Ovary (tissue), 9 donors: ENCODE measurements around the gene AP2A2. TPM values are rescaled to one million over a fixed set of nuclear protein-coding genes. Genes with fewer than 3 reads are reported as not detected.

Experiments
- DNase-seq, 5 donors: peaks; one replicate each; pipeline ENCODE4 v3.0.0-alpha.2; 2019 to 2020
- H3K27ac ChIP-seq, 2 donors: fragments of 200-600 bp; one replicate each; pipeline versions ENCODE4 v1.5.1 to v1.8.0; 2019 to 2022
- H3K27me3 ChIP-seq: fragments of 200-600 bp; one replicate; pipeline ENCODE4 v1.8.0; 2022
- H3K36me3 ChIP-seq: fragments of 200-600 bp; sonication (generic); one replicate; pipeline ENCODE4 v1.5.1; 2019
- H3K4me1 ChIP-seq: one replicate; pipeline ENCODE4 v1.8.1; 2013; ENCODE audit warnings: mild to moderate bottlenecking, moderate library complexity; ENCODE audit not compliant: insufficient read depth
- H3K4me3 ChIP-seq: fragments of 200-600 bp; sonication (generic); one replicate; pipeline ENCODE4 v1.5.1; 2017
- H3K9me3 ChIP-seq, 2 donors: fragments of 200-600 bp in 1 of 2; sonication (generic) in 1 of 2; one replicate each; pipeline versions ENCODE4 v1.5.1 to v1.8.1; 2013 to 2019; ENCODE audit warnings: mild to moderate bottlenecking in 1 of 2, moderate library complexity in 1 of 2
- EP300 ChIP-seq: sonication (generic); formaldehyde crosslinking; IDR thresholded peaks from one replicate; pipeline ENCODE4 v1.6.1; 2017; ENCODE audit warnings: antibody characterized with exemption
- POLR2A ChIP-seq: fragments of 450-650 bp; IDR thresholded peaks from one replicate; pipeline ENCODE4 v1.6.1; 2017; ENCODE audit warnings: antibody characterized with exemption, mild to moderate bottlenecking, moderate library complexity
- WGBS, 3 donors: extraction: QIAGEN DNeasy Blood & Tissue Kit in 1 of 3; methylation state at CpG; one replicate each; pipeline versions ENCODE4 v1.1.5 to v1.1.7; 2013 to 2017; 5-methylcytosine and 5-hydroxymethylcytosine counted together
- intact Hi-C, 4 donors: fragments of 100-400 bp; cut with DNase I; formaldehyde crosslinking; loops; one replicate each; pipeline versions ENCODE4 v1.11.0 to v1.15.1; 2022 to 2023
- polyA plus RNA-seq, 2 donors: library from polyadenylated mRNA; stranded (reverse); fragments of 200-250 nt in 1 of 2; fragments of 350-450 nt in 1 of 2; fragmentation: Illumina TruSeq in 1 of 2; extraction: RNeasy Lipid Tissue Mini Kit (QIAGEN cat#74804) in 1 of 2; gene quantifications; one replicate each; pipeline ENCODE4 v1.2.3, GENCODE V29; 2013 to 2014
- total RNA-seq, 7 donors: library from RNA; depleted of rRNA in 2 of 7; stranded (reverse); fragments of >200 nt in 2 of 7; fragmentation: NEBNext Ultra II Directional in 3 of 7; extraction: Animal tissue kit (Norgen Biotek cat#: 25700) in 3 of 7; gene quantifications; one replicate each; pipeline versions ENCODE4 v1.1.0 to v1.2.4, GENCODE V29; 2016 to 2023
- TF ChIP-seq, protein P1 (sequence below), 3 donors: fragments of 450-650 bp in 2 of 3; fragments of 200-600 bp in 1 of 3; IDR thresholded peaks; one replicate each; pipeline versions ENCODE4 v1.5.1 to v1.8.0; 2016 to 2022; ENCODE audit warnings: antibody characterized with exemption in 3 of 3, mild to moderate bottlenecking in 1 of 3
- donor health status: DM: no; HTN: no; CAD: no; lungs with moderate emphysema.
- donor health status: DM: no; HTN: no; CAD: no.
- donor health status: Bipolar disorder and iron deficiency.
- donor health status: DM: yes; HTN: yes; CAD: no.
- donor health status: DM: no; HTN: no; CAD: no.
- donor health status: DM: yes; HTN: yes; CAD: no.

AP2A2 gene
- total and polyA plus RNA-seq, 9 donors: 27.7 to 151 (median 54.0) TPM

DNA sequence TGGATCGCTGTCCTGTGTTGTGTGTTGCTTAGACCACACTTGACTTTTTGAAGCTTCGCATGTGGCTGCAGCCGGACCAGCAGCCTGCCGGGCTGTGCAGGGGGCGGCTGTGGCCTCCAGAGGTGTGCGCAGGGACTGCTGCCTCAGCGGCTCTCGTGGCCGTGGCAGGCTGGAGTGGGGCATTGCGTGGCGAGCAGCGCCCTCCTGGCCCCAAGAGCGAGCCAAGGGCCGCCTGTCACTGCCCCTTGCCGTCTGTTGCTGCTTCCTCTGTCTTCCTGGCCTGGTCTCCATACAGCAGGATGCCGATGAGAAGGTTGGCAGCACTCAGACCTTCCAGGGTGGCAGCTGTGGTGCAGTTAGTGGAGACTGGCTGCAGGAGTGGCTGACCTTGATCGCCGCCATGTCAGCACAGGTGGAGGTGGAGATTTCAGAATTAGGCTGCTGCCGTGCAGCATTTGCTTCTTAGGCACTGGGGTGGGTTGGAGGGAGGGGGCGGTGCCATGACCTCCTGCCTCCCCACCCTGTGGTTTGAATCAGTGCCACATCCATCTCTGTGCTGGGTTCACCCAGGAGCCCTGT is 76.8 kb downstream of the AP2A2 start:
- WGBS, 3 donors: 90 to 92% (median 91%) methylated on average over 20 of the region's 20 CpGs
- Histone ChIP-seq H3K4me3 (no peak overlapping the region), H3K9me3 (no peaks in the 10 kb centered on the region)

DNA sequence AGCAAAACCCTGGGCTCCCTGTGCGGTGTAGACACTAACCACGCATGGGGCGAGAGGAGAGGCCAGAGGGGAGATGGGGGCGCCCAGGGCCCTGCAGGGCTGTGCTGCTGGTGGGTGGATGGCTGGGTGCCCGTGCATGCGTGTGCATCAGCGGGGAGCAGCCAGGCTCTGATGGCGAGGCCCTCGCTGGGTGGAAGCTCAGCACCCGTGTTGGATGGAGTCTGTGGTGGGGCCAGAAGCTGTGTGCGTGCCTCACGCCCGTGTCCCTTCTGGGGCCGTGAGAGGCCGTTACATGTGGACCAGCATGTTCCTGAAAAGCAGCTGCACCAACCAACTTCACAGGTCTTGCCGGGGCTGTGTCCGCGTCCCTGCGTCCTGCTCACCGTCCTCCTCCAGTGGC is 77.5 kb downstream of the AP2A2 start:
- Histone ChIP-seq H3K4me1 (peaks cover 2% of the 10 kb centered on the region), H3K27me3 (no peaks in the 10 kb centered on the region), H3K36me3 (no peaks in the 10 kb centered on the region), H3K27ac (no peak overlapping the region), H3K4me3 (no peak overlapping the region), H3K9me3 (no peaks in the 10 kb centered on the region)
- intact Hi-C loops: loop anchor here in 1 of 4 donors (10.0 kb wide), 1 partner anchor 148 kb away; no protein-coding TSS in a partner anchor
- DNase-seq: no peak
- TF ChIP-seq EP300: no peak
- no peak for TF ChIP-seq POLR2A
- TF ChIP-seq, protein P1, sequence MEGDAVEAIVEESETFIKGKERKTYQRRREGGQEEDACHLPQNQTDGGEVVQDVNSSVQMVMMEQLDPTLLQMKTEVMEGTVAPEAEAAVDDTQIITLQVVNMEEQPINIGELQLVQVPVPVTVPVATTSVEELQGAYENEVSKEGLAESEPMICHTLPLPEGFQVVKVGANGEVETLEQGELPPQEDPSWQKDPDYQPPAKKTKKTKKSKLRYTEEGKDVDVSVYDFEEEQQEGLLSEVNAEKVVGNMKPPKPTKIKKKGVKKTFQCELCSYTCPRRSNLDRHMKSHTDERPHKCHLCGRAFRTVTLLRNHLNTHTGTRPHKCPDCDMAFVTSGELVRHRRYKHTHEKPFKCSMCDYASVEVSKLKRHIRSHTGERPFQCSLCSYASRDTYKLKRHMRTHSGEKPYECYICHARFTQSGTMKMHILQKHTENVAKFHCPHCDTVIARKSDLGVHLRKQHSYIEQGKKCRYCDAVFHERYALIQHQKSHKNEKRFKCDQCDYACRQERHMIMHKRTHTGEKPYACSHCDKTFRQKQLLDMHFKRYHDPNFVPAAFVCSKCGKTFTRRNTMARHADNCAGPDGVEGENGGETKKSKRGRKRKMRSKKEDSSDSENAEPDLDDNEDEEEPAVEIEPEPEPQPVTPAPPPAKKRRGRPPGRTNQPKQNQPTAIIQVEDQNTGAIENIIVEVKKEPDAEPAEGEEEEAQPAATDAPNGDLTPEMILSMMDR (IDR thresholded peaks at IDR 0.05): no peak
- WGBS, 3 donors: 87 to 91% (median 88%) methylated on average over 20 of the region's 20 CpGs

More for the DNA sequence above, 76.8 kb downstream of the AP2A2 start:
- no peak for DNase-seq
- H3K27me3 ChIP-seq: no peaks in the 10 kb centered on the region
- no peaks in the 10 kb centered on the region for H3K36me3 ChIP-seq
- intact Hi-C loops: loop anchor here in 1 of 4 donors (10.0 kb wide), 1 partner anchor 148 kb away; no protein-coding TSS in a partner anchor
- H3K4me1 ChIP-seq: peaks cover 2% of the 10 kb centered on the region
- TF ChIP-seq EP300 (no peak), POLR2A (no peak)
- TF ChIP-seq, protein P1 (IDR thresholded peaks at IDR 0.05): no peak
- H3K27ac ChIP-seq: no peak overlapping the region

DNA sequence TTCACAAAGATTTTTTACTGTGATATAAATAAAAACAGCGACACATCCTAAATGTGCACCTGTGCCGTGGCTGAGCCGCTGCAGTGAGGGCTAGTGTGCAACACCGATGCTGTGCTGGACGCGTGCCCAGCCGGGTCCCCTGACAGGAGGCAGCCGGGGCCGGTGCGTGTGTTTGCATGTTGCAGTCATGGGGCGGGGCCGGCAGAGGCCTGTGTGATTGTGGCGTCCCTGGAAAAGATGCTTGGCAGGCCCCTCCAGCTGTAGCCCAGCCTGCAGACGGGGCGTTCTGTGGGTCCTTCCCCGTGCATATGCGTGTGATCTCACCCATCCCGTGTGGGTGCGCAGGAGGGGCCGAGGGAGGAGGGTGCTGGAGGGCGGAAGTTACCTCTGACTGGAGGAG is 80.3 kb downstream of the AP2A2 start:
- H3K36me3 ChIP-seq: no peaks in the 10 kb centered on the region
- no peak overlapping the region for H3K4me3 ChIP-seq
- peak overlapping the region in 1 of 2 donors; percentile 12 for H3K27ac ChIP-seq
- H3K9me3 ChIP-seq: no peaks in the 10 kb centered on the region
- 21 to 41% (median 39%) methylated on average over 21 of the region's 21 CpGs for WGBS, 3 donors
- no peaks in the 10 kb centered on the region for H3K27me3 ChIP-seq
- intact Hi-C loops: loop anchor here in 1 of 4 donors (10.0 kb wide), 1 partner anchor 151 kb away; no protein-coding TSS in a partner anchor
- DNase-seq: peak; percentile 65 to 83 (median 74)
- no peak for TF ChIP-seq POLR2A
- H3K4me1 ChIP-seq: peaks cover 2% of the 10 kb centered on the region

DNA sequence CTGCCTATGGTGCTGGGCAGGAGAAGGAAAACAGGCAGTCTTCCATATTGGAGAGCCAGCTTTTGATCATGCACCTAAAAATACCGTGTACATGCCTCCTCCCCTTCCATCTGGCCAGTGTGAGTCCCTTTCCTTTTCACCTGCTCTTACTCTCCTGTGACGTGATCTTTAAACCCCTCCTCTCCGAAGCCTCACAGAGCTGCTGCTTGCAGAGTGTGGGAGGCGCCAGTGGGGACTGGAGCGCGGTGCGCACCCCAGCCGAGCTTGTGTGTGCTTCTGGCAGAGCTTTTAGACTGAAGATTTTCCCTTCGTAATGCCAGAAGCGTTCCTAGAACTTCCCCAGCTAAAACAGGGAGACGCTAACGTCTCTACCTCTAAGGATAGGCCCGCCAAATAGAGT is 81.1 kb downstream of the AP2A2 start:
- TF ChIP-seq, protein P1 (IDR thresholded peaks at IDR 0.05): no peak
- no peak for TF ChIP-seq EP300
- TF ChIP-seq POLR2A: no peak
- H3K4me3 ChIP-seq: no peak overlapping the region
- no peak overlapping the region for H3K27ac ChIP-seq
- DNase-seq: peak in 3 of 5 donors; percentile 26 to 63 (median 47)
- 33 to 36% (median 36%) methylated on average over 13 of the region's 13 CpGs for WGBS, 3 donors
- H3K27me3 ChIP-seq: no peaks in the 10 kb centered on the region
- intact Hi-C loops: loop anchor here in 1 of 4 donors (10.0 kb wide), 1 partner anchor 152 kb away; no protein-coding TSS in a partner anchor
- H3K36me3 ChIP-seq: no peaks in the 10 kb centered on the region
- H3K4me1 ChIP-seq: peaks cover 2% of the 10 kb centered on the region
- no peaks in the 10 kb centered on the region for H3K9me3 ChIP-seq

DNA sequence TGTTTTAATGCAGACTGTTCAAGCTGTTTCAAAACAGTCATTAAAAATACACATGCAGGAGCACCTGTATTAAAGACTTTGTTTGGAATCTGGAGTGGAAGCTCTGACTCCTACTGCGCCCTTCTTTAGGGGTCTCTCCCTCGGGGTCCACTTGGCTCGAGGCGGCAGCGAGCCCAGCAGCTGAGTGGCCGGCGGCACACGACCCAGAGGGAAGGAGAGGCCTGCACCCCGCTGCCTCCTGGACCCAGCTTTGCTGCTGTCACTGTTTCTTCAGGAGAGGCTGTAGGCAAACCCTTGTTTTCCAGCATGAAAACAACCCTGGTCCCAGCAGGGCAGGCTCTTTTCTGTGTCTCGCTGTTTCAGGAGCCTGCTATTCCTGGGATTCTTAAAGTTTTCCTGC is 81.6 kb downstream of the AP2A2 start:
- intact Hi-C loops: loop anchor here in 1 of 4 donors (10.0 kb wide), 1 partner anchor 152 kb away; no protein-coding TSS in a partner anchor
- WGBS, 3 donors: 85 to 88% (median 88%) methylated on average over 10 of the region's 10 CpGs
- Histone ChIP-seq H3K4me1 (peaks cover 2% of the 10 kb centered on the region), H3K27me3 (no peaks in the 10 kb centered on the region), H3K36me3 (no peaks in the 10 kb centered on the region), H3K4me3 (no peak overlapping the region), H3K9me3 (no peaks in the 10 kb centered on the region), H3K27ac (no peak overlapping the region)
- no peak for TF ChIP-seq EP300
- TF ChIP-seq POLR2A: no peak
- TF ChIP-seq, protein P1 (IDR thresholded peaks at IDR 0.05): no peak
- DNase-seq: no peak
